T-cell (primary cell): ENCODE results near the gene EFCC1. TPM values are rescaled to one million over a fixed set of nuclear protein-coding genes. Genes with fewer than 3 reads are reported as not detected.
A peak's percentile ranks its signal among the peaks of the same experiment; 100 is the strongest.

ENCODE experiments used
- ATAC-seq, 4 experiments: fragments of 200-7000 bp in 3 of 4; fragments of 150-1000 bp in 1 of 4; cut with Tn5 transposase; replicated peaks in 1 of 4; 1 replicate in 3 of 4; 2 replicates in 1 of 4; pipeline ENCODE4 v1.10.0; 2021; ENCODE audit warnings: moderate library complexity in 3 of 4, mild to moderate bottlenecking in 2 of 4, moderate number of reproducible peaks in 1 of 4
- CTCF ChIA-PET, 2 donors: fragments of 300-600 bp; sonication (Branson Sonifier 250); formaldehyde crosslinking; loops; one replicate each; lab custom pipeline; 2022; ENCODE audit warnings: antibody characterized with exemption in 2 of 2; lab: Charles Lee
- POLR2A ChIA-PET, 2 donors: fragments of 300-600 bp; sonication (Branson Sonifier 250); formaldehyde crosslinking; loops; one replicate each; lab custom pipeline; 2022; ENCODE audit warnings: antibody characterized with exemption in 2 of 2; lab: Charles Lee
- DNase-seq, 35 experiments: peaks; one replicate each; pipeline versions ENCODE4 v3.0.0 to v3.0.0-alpha.2; 2013 to 2023
- H3K27ac ChIP-seq: one replicate; pipeline ENCODE4 v1.5.1; 2013; ENCODE audit warnings: low read length
- H3K27me3 ChIP-seq, 2 experiments: replicated peaks in 1 of 2; 1 replicate in 1 of 2; 2 replicates in 1 of 2; pipeline versions ENCODE4 v1.6.1 to v1.7.0; 2013; ENCODE audit warnings: low read length in 1 of 2, mixed read lengths in 1 of 2; ENCODE audit not compliant: control insufficient read depth in 2 of 2, insufficient read depth in 2 of 2; ENCODE audit errors: extremely low read depth in 1 of 2
- H3K36me3 ChIP-seq, 2 donors: 1 replicate in 1 of 2; 2 replicates in 1 of 2; pipeline versions ENCODE4 v1.6.1 to v1.7.0; 2013; ENCODE audit warnings: low read length in 1 of 2; ENCODE audit not compliant: control insufficient read depth in 2 of 2, insufficient read depth in 1 of 2; ENCODE audit errors: extremely low read depth in 1 of 2
- H3K4me1 ChIP-seq, 2 experiments: 1 replicate in 1 of 2; 2 replicates in 1 of 2; pipeline versions ENCODE4 v1.6.1 to v1.7.0; 2013; ENCODE audit warnings: low read length in 2 of 2, mixed read lengths in 1 of 2; ENCODE audit not compliant: insufficient read depth in 2 of 2, control insufficient read depth in 1 of 2; ENCODE audit errors: extremely low read depth in 1 of 2
- H3K4me3 ChIP-seq, 2 donors: 1 replicate in 1 of 2; 2 replicates in 1 of 2; pipeline versions ENCODE4 v1.5.1 to v1.7.0; 2013; ENCODE audit warnings: mild to moderate bottlenecking in 2 of 2, low read length in 1 of 2, moderate library complexity in 1 of 2; ENCODE audit not compliant: control insufficient read depth in 1 of 2; ENCODE audit errors: extremely low read depth in 1 of 2
- H3K9me3 ChIP-seq: 2 replicates; pipeline ENCODE4 v1.7.0; 2013
- H3K27ac Mint-ChIP-seq, 2 donors: one replicate each; pipeline ENCODE4 v1.8.0; 2020 to 2021; ENCODE audit warnings: mild to moderate bottlenecking in 2 of 2, mixed read lengths in 2 of 2
- H3K27me3 Mint-ChIP-seq, 2 donors: one replicate each; pipeline ENCODE4 v1.8.0; 2021 to 2022; ENCODE audit warnings: mixed read lengths in 2 of 2
- H3K36me3 Mint-ChIP-seq: one replicate; pipeline ENCODE4 v1.8.0; 2021; ENCODE audit warnings: mixed read lengths
- H3K4me1 Mint-ChIP-seq, 3 donors: one replicate each; pipeline ENCODE4 v1.8.0; 2020 to 2022; ENCODE audit warnings: mixed read lengths in 3 of 3, mild to moderate bottlenecking in 1 of 3
- H3K4me3 Mint-ChIP-seq, 3 donors: one replicate each; pipeline ENCODE4 v1.8.0; 2020 to 2022; ENCODE audit warnings: mild to moderate bottlenecking in 3 of 3, mixed read lengths in 3 of 3, moderate library complexity in 3 of 3
- H3K9me3 Mint-ChIP-seq, 3 donors: one replicate each; pipeline ENCODE4 v1.8.0; 2020 to 2022; ENCODE audit warnings: mixed read lengths in 3 of 3
- WGBS: methylation state at CpG from one replicate; pipeline ENCODE4 v1.1.5; 2013; ENCODE audit warnings: missing lambda C conversion rate; ENCODE audit not compliant: insufficient coverage; 5-methylcytosine and 5-hydroxymethylcytosine counted together
- total RNA-seq, 35 experiments: library from RNA in 6 of 35; stranded (reverse) in 6 of 35; fragments of 120-200 nt in 1 of 35; gene quantifications; one replicate each; pipeline versions ENCODE4 v1.2.1 to v1.2.4 and lab custom pipeline; 2013 to 2026

Gene EFCC1, protein sequence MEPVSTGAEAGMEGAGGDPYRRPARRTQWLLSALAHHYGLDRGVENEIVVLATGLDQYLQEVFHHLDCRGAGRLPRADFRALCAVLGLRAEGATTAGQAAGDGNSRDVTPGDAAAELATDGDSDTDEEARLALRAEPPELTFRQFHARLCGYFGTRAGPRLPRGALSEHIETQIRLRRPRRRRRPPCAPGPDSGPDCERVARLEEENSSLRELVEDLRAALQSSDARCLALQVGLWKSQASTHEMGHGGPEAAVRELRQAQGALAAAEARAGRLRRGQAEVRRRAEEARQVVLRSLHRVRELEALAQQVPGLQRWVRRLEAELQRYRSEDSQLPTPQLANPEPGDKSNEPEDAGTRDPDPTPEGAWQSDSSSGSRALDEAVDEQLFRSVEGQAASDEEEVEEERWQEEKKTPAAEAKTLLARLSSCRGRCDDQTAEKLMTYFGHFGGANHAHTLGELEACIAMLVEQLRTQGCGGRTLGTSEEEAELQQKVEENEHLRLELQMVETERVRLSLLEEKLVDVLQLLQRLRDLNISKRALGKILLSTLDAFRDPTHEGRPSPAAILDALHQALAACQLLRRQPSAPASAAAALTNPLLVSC
- total RNA-seq (under 1 TPM; 0.20 to 0.43 (median 0.30) TPM), total RNA-seq (lab: John Stamatoyannopoulos, UW) (0 to 0.92 (median 0.25) reads per million in 29 experiments)
- total RNA-seq (2013) = 0.06 TPM

DNA sequence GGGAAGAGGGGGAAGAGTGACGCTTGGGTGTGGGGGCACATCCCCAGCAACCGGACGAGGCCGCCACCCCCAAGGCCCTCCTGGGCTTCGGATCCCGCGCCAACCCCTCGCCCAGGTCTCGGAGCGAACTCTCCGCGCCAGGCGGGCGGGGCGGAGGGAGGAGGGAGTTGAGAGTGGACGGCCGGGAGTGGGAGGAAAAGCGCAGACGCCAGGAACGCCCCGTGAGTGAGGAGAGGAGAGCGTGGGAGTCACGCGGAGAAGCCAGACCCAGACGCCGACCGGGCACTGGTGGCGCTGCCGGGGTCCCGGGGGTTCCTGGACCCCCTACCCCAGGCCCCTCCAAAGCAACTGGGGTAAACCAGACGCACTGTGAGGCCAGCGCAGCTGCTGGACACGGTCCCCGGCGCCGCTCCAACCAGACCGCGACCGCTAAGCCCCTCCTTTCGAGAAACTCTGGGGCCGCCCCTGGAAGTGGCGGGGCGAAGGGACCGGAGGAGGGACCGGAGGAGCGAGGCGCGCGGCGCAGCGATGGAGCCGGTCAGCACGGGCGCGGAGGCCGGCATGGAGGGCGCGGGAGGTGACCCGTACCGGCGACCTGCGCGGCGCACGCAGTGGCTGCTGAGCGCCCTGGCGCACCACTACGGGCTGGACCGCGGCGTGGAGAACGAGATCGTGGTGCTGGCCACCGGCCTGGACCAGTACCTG, at the start of gene EFCC1:
Gene EFCC1, plus strand, starts transcription at position 204 of the 705 bp plus-strand sequence. Its CDS starts 325 bp downstream, at position 529.
- 9% methylated on average over 62 of the region's 74 CpGs for WGBS
- peak within 1 kb of the TSS; percentile 6 to 72 for H3K4me3 ChIP-seq
- H3K36me3 ChIP-seq = no peaks in the 10 kb centered on the region
- Mint-ChIP-seq H3K27me3 (peaks cover 14 to 33% of the 10 kb centered on the region in 2 donors), H3K27ac (no peak within 1 kb of the TSS), H3K9me3 (no peaks in the 10 kb centered on the region), H3K4me1 (peaks cover 50 to 58% (median 51%) of the 10 kb centered on the region in 3 donors), H3K36me3 (no peaks in the 10 kb centered on the region), H3K4me3 (peak within 1 kb of the TSS; percentile 35 to 82 (median 51))
- peak in 1 of 4 experiments; percentile 22 for ATAC-seq
- H3K9me3 ChIP-seq = no peaks in the 10 kb centered on the region
- ChIA-PET CTCF (no interaction called here), POLR2A (interaction anchor here in 1 of 2 donors (0.6 kb wide), 1 partner anchor 240 kb away, joined by 3 read pairs; no protein-coding TSS in a partner anchor)
- peaks cover 0 to 51% of the 10 kb centered on the region in 2 experiments for H3K27me3 ChIP-seq
- no peak within 1 kb of the TSS for H3K27ac ChIP-seq
- H3K4me1 ChIP-seq = peaks cover 26 to 50% of the 10 kb centered on the region in 2 experiments
- peak in 2 of 35 experiments; percentile 3 to 15 for DNase-seq

DNA sequence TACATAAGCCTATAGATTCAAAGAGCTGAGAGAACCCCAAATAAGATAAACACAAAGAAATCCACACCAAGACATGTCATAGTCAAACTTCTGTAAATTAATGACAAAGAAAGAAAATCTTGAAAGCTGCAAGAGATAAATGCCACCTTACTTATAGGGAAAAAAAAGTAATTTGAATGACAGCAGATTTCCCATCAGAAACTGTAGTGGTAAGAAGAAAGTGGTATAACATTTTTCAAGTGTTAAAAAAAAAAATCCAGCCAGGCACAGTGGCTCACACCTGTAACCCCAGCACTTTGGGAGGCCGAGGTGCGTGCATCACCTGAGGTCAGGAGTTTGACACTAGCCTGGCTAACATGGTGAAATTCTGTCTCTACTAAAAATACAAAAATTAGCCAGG, 44.7 kb upstream of the EFCC1 start:
- Histone ChIP-seq H3K4me3 (no peak overlapping the region), H3K4me1 (no peaks in the 10 kb centered on the region), H3K27me3 (no peaks in the 10 kb centered on the region), H3K27ac (no peak overlapping the region), H3K36me3 (no peaks in the 10 kb centered on the region), H3K9me3 (no peaks in the 10 kb centered on the region)
- DNase-seq (no peak), ATAC-seq (no peak)
- Mint-ChIP-seq H3K27ac (no peak overlapping the region), H3K9me3 (peaks cover 0 to 5% (median 5%) of the 10 kb centered on the region in 3 donors), H3K4me1 (no peaks in the 10 kb centered on the region), H3K27me3 (no peaks in the 10 kb centered on the region), H3K36me3 (no peaks in the 10 kb centered on the region), H3K4me3 (no peak overlapping the region)
- CTCF ChIA-PET = no interaction called here
- POLR2A ChIA-PET = no interaction called here
- 63% methylated on average over 2 of the region's 2 CpGs for WGBS

DNA sequence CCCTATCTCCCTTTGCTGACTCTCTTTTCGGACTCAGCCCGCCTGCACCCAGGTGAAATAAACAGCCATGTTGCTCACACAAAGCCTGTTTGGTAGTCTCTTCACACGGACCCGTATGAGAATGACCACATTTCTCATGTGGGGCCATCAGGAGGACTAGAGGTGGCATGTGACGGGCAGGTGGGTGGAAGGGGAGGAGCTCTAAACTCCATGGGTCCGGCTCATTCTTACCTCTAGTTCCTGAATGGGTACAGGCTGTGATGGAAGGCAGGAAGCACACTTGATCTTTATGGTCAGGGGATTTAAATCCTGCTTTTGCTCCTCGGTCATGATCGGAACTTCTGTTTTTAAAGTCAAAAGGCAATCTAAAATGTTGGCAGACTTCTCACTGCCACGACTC, 35.8 kb upstream of the EFCC1 start:
- CTCF ChIA-PET = no interaction called here
- no peak overlapping the region for H3K27ac Mint-ChIP-seq
- 80% methylated on average over 7 of the region's 9 CpGs for WGBS

DNA sequence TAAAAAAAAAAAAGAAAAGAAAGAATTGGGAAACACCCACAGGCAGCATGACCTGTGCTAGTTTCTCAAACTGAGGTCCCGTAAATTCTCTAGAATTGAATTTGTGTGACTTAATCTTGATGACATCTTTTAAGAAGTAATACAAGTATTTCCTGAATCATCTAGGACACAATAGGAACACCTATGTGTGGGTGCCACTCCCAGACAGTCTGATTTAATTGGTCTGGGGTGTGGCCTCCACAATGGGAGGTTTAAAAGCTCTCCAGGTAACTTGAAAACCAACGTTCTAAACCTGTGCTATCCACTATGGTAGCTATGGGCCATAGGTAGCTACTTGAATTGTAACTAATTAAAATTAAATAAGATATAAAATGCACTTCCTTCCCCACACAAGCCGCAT, 35.3 kb upstream of the EFCC1 start:
- no peaks in the 10 kb centered on the region for H3K36me3 ChIP-seq
- no peak overlapping the region for H3K27ac Mint-ChIP-seq
- H3K9me3 Mint-ChIP-seq = no peaks in the 10 kb centered on the region
- H3K4me3 ChIP-seq = no peak overlapping the region
- H3K4me3 Mint-ChIP-seq = no peak overlapping the region
- H3K27me3 ChIP-seq = peaks cover 0 to 6% of the 10 kb centered on the region in 2 experiments
- H3K4me1 Mint-ChIP-seq = peaks cover 3 to 9% (median 7%) of the 10 kb centered on the region in 3 donors
- POLR2A ChIA-PET = no interaction called here
- WGBS = 100% methylated on average over 1 of the region's 3 CpGs
- no peaks in the 10 kb centered on the region for H3K27me3 Mint-ChIP-seq
- DNase-seq (no peak), ATAC-seq (no peak)
- H3K4me1 ChIP-seq = no peaks in the 10 kb centered on the region
- no peak overlapping the region for H3K27ac ChIP-seq
- no peaks in the 10 kb centered on the region for H3K36me3 Mint-ChIP-seq
- H3K9me3 ChIP-seq = no peaks in the 10 kb centered on the region
- CTCF ChIA-PET = interaction anchor here in 1 of 2 donors (0.6 kb wide), 1 partner anchor 88 kb away, joined by 4 read pairs; no protein-coding TSS in a partner anchor

More for the DNA sequence above, 35.8 kb upstream of the EFCC1 start:
- H3K4me3 Mint-ChIP-seq = no peak overlapping the region
- no peaks in the 10 kb centered on the region for H3K27me3 Mint-ChIP-seq
- Histone ChIP-seq H3K27ac (no peak overlapping the region), H3K4me3 (no peak overlapping the region), H3K9me3 (no peaks in the 10 kb centered on the region), H3K4me1 (no peaks in the 10 kb centered on the region), H3K36me3 (no peaks in the 10 kb centered on the region), H3K27me3 (peaks cover 0 to 6% of the 10 kb centered on the region in 2 experiments)
- POLR2A ChIA-PET = no interaction called here
- ATAC-seq (no peak), DNase-seq (no peak)
- no peaks in the 10 kb centered on the region for H3K9me3 Mint-ChIP-seq
- no peaks in the 10 kb centered on the region for H3K36me3 Mint-ChIP-seq
- H3K4me1 Mint-ChIP-seq = peaks cover 3 to 8% (median 6%) of the 10 kb centered on the region in 3 donors

DNA sequence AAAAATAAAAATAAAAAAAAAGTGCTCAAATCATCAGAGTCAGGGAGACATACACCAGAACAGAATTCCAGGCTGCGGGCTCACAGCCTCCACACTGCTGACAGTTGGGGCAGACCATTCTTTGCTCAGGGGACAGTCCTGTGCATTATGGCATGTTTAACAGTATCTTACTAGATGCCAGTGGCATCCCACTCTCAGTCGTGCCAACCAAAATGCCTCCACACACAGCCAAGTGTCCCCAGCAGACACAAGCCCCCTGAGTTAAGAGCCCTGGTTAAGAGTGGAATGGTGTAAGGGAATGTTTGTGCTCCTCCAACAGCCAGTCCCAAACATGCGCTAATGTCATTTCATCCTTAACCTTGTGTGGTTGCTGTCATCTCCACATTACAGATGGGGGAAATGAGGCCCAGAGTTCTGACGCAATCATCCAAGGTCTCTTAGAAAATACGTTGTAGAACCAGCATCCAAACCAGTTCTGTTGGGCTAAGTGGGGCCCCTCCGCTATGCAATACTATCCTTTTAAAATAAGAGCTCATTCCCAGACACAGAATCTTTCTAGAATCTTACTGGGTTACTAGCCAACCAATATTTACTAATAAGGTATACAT, 33.3 kb upstream of the EFCC1 start:
- POLR2A ChIA-PET = no interaction called here
- Mint-ChIP-seq H3K4me1 (peaks cover 3 to 9% (median 7%) of the 10 kb centered on the region in 3 donors), H3K27ac (no peak overlapping the region), H3K9me3 (no peaks in the 10 kb centered on the region), H3K4me3 (no peak overlapping the region), H3K36me3 (no peaks in the 10 kb centered on the region), H3K27me3 (no peaks in the 10 kb centered on the region)
- 72% methylated on average over 2 of the region's 6 CpGs for WGBS
- ATAC-seq (no peak), DNase-seq (no peak)
- no peaks in the 10 kb centered on the region for H3K4me1 ChIP-seq
- CTCF ChIA-PET = interaction anchor here (0.6 to 3.9 kb wide), 5 partner anchors 27 to 285 kb away, joined by 3 to 33 read pairs (median 4); partner anchors contain the start of gene CFAP92 (in 1 of the 2)
- no peak overlapping the region for H3K27ac ChIP-seq
- H3K9me3 ChIP-seq = no peaks in the 10 kb centered on the region
- no peaks in the 10 kb centered on the region for H3K36me3 ChIP-seq
- H3K27me3 ChIP-seq = peaks cover 0 to 9% of the 10 kb centered on the region in 2 experiments
- H3K4me3 ChIP-seq = no peak overlapping the region
